ENCODE data around the gene GIT2.
"Not testable (repeated sequence)": the region's sequence is repeated elsewhere in the genome, so short reads cannot be mapped to it uniquely, and the experiment has no call there.

The GIT2 gene

GRCh38 chr12:109902891-109903418 lies 93.2 kb downstream of the GIT2 start:
- intact Hi-C loops (cut with DNase I), result no loop called here
- no peak for DNase-seq

GRCh38 chr12:109900752-109901580 lies 95.2 kb downstream of the GIT2 start:
- DNase-seq, result peak in 1 of 42 donors; percentile 6
- intact Hi-C loops (cut with DNase I), result no loop called here

GRCh38 chr12:109899783-109900751 lies 96.1 kb downstream of the GIT2 start, which contains the start of gene TCHP:
Gene TCHP, plus strand, starts transcription at chr12:109900274. Its CDS starts 2,753 bp downstream, at chr12:109903027.
- intact Hi-C loops (cut with DNase I), result no loop called here
- peak; percentile 82 to 95 (median 90) for DNase-seq

GRCh38 chr12:109899345-109899744 lies 96.8 kb downstream of the GIT2 start:
- DNase-seq; intact Hi-C loops (cut with DNase I): not testable (repeated sequence)

- no peak for DNase-seq
- intact Hi-C loops (cut with DNase I), result no loop called here
These were observed 99.1 kb downstream of the GIT2 start for GRCh38 chr12:109897029-109897428.

- intact Hi-C loops (cut with DNase I), result no loop called here
- DNase-seq, result no peak
These were observed 100.0 kb downstream of the GIT2 start for GRCh38 chr12:109896188-109896587.

GRCh38 chr12:109894939-109895338 lies 101.2 kb downstream of the GIT2 start:
- intact Hi-C loops (cut with DNase I), result no loop called here
- DNase-seq, result no peak

GRCh38 chr12:109893261-109893995 lies 102.7 kb downstream of the GIT2 start:
- intact Hi-C loops (cut with DNase I), result no loop called here
- no peak for DNase-seq

- DNase-seq, result no peak
- intact Hi-C loops (cut with DNase I), result no loop called here
These were observed 103.4 kb downstream of the GIT2 start for GRCh38 chr12:109892748-109893147.

- intact Hi-C loops (cut with DNase I), result no loop called here
- DNase-seq, result no peak
These were observed 103.9 kb downstream of the GIT2 start for GRCh38 chr12:109892165-109892715.

GRCh38 chr12:109891731-109892130 lies 104.4 kb downstream of the GIT2 start:
- intact Hi-C loops (cut with DNase I); DNase-seq: not testable (repeated sequence)

- intact Hi-C loops (cut with DNase I), result no loop called here
These were observed 105.5 kb downstream of the GIT2 start for GRCh38 chr12:109890620-109891170.

GRCh38 chr12:109888179-109889020 lies 107.8 kb downstream of the GIT2 start:
- no peak for DNase-seq
- intact Hi-C loops (cut with DNase I), result no loop called here

More at GRCh38 chr12:109890620-109891170, 105.5 kb downstream of the GIT2 start:
- no peak for DNase-seq

- intact Hi-C loops (cut with DNase I), result no loop called here
- DNase-seq, result no peak
These were observed 110.6 kb downstream of the GIT2 start for GRCh38 chr12:109885616-109886015.

- intact Hi-C loops (cut with DNase I), result loop anchor here (2.0 to 5.0 kb wide), 2 partner anchors 35 to 76 kb away; no protein-coding TSS in a partner anchor
- DNase-seq, result no peak
These were observed 112.7 kb downstream of the GIT2 start for GRCh38 chr12:109883461-109883860.

GRCh38 chr12:109881752-109882151 lies 114.4 kb downstream of the GIT2 start:
- DNase-seq, result no peak
- intact Hi-C loops (cut with DNase I), result loop anchor here (2.0 to 5.0 kb wide), 2 partner anchors 33 to 74 kb away; no protein-coding TSS in a partner anchor

- intact Hi-C loops (cut with DNase I), result loop anchor here (5.0 kb wide), 1 partner anchor 74 kb away; no protein-coding TSS in a partner anchor
- no peak for DNase-seq
These were observed 115.2 kb downstream of the GIT2 start for GRCh38 chr12:109880938-109881337.
